Amygdala (tissue), 56 donors: ENCODE results near the gene C5.
"Not testable (repeated sequence)": the region's sequence is repeated elsewhere in the genome, so short reads cannot be mapped to it uniquely, and the experiment has no call there.

ENCODE experiments used
- DNase-seq, 56 donors: peaks; one replicate each; lab custom pipeline; 2025; lab: John Stamatoyannopoulos, UW

Gene C5

DNA sequence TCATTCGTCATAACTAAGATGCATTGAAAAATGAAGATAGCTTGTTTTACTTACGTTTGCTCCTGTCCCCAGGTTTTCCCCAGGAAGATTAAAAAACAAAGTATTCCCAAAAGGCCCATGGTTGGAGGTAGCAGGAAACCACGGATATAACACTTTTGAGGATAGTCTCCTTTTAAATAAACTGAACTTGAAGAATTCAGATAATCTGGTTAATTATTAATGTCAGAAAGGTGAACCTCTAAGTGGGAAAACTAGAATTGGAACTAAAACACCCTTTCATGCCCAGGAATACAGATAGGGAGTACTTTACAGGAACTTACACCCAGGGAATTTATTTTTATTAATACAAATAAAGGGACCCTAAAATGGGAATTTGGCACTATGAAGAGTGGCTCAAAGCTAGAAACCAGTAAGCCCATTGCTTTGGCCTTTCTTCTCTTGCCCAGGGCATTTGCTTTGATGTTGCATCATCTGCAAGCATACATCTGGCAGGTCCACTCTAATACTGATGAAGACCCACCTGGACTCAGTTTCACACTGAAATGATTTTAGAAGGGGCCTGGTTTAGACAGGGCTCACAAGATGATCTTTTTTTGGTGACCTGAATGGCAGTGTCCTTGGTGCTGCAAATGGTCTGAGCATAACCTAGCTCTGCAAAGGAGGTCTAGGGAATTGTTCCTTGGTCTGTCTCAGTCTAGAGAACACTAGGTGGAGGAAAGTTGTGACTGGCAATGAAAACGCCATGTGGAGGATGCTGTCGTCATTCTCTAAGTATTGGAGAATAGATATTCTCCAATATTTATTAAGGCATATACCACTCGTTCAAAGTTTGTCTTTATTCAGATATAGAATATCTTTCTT lies at the start of gene C5:
Gene C5, minus strand, starts transcription at position 148 of the 861 bp plus-strand sequence. Its CDS starts 29 bp downstream, at position 119.
- DNase-seq: no peak

DNA sequence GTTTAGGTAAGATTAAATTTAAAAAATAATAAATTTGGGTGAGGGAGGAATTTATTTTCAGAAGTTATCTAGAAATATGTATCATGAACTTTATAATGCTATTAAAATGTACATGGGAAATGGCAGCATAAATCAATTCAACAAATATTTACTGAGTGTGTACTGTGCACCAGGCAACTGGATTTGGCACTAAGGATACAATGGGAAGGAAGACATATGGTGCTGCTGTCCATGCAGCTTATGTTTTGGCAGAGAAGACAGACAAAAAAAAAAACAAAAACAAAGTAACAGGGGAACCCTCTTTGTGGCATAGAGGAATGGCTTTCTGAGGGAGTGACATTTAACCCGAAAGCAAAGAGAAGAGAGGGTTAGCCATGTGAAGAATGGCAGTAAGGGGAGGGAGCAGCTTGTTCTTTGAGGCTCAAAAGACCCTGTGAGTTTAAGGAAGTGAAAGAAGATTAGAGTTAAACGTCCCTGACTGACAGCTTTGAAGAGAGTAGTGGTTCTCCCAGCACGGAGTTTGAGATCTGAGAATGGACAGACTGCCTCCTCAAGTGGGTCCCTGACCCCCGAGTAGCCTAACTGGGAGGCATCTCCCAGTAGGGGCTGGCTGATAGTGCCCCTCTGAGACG lies 48.6 kb upstream of the C5 start:
- no peak for DNase-seq

DNA sequence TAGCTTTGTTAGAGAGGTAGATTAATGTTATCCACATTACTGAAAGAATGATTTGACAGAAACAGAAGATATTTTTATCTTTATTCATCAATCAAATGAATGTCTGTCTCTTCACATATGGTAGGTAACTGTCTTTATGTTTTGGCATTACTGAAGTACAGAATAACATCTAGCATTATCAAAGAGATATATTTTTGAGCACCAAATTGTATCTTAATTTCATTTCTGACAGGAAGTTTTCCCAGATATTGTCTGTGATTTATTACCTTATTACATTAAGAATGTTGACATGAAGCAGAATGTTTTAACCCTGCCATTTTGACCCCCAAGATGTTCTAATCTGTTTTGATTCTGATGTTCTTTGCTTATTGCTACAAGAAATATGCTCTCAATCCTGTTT lies 45.0 kb upstream of the C5 start:
- DNase-seq: no peak

DNA sequence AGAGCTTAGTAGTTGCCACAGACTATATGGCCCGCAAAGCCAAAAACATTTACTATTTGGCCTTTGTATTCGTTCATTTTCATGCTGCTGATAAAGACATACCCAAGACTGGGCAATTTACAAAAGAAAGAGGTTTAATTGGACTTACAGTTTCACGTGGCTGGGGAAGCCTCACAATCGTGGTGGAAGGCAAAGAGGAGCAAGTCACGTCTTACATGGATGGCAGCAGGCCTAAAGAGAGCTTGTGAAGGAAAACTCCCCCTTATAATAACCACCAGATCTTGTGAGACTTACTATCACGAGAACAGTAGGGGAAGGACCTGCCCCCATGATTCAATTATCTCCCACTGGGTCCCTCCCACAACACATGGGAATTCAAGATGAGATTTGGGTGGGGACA lies 40.7 kb upstream of the C5 start:
- not testable (repeated sequence) for DNase-seq

DNA sequence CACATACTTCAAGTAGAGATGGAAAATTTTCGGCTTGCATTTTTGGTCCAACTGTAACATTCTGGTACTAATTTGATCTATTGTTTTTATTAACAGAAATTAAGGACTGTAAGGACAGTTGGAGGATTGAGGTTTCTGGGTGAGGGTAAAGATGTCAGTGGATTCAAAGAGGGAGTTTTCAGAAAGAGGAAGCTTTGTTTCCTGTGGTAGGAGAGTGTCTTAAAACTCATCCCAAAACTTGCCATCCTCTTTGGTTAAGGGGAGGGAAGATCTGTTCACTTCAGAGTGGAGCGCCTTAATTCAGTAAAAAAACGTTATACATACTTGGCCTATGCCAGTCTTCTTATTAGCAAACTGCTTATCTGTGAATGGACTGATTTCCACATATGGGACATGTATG lies 38.5 kb upstream of the C5 start:
- DNase-seq: no peak

DNA sequence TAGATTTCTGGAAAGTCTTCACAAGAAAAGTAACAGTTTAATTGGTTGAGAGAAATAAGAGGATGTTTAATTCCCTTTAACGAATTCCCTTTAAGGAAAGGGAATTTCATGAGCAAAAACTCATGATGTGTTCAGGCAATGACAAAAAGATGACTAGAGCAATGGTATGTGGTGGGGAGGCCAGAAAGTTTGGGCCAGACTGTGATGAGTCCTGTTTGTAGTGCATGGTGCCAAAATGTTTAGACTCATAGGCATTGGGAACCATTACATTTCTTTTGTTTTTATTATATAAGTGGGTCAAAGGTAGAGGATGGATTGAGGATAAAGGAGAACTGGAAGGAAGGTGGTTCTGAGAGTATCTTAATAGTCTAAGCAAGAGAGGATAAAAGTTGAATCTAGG lies 35.6 kb upstream of the C5 start:
- DNase-seq: no peak

DNA sequence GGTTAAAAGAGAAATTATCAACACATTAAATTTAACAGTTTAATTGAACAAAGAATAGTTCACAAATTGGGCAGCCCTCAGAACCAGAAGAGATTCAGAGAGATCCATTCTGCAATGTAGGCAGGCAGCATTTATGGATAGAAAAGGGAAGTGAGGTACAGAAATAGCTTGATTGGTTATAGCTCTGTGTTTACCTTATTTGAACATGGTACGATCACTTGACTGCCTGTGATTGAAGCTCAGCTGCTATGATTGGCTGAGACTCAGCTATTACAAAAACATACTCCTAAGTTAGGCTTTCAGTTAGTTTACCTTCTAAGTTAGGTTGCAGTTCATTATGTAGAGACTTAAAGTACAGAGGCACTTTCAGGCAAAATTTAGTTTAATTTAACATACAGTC lies 32.0 kb upstream of the C5 start:
- no peak for DNase-seq

DNA sequence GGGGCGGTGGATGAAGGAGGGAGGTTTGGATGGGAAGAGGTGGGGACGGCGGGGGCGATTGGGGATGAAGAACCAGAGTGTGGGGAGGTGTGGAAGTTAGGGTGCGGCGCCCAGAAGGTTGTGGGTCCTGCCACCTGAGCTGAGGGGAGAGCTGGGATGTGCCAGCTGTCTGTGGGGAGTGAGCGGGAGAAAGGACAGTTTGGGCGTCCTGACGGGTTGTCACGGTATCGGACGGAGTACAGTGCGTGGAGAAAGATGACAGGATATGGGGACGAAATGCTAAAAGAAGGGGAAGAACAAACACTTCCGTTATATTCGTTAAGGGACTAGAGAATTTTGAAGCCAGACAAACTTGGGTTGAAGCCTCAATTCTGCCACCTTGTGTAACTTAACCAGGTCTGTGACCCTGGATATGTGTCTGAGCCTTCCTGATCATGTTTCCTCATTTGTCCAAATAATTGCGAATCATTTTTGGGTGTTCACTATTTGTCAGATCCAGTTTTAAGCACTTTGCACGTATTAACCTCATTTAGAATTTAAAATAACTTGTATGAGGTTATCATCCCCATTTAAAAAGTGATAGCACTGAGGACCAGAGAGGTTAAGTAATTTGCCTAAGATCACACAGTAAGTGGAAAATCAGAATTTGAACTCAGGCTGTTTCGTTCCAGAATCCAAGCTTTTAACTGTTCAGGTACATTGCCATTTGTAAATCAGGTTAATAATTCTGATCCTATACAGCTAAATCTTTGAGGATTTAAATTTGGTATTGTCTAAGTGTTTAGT lies 25.4 kb upstream of the C5 start:
- no peak for DNase-seq

DNA sequence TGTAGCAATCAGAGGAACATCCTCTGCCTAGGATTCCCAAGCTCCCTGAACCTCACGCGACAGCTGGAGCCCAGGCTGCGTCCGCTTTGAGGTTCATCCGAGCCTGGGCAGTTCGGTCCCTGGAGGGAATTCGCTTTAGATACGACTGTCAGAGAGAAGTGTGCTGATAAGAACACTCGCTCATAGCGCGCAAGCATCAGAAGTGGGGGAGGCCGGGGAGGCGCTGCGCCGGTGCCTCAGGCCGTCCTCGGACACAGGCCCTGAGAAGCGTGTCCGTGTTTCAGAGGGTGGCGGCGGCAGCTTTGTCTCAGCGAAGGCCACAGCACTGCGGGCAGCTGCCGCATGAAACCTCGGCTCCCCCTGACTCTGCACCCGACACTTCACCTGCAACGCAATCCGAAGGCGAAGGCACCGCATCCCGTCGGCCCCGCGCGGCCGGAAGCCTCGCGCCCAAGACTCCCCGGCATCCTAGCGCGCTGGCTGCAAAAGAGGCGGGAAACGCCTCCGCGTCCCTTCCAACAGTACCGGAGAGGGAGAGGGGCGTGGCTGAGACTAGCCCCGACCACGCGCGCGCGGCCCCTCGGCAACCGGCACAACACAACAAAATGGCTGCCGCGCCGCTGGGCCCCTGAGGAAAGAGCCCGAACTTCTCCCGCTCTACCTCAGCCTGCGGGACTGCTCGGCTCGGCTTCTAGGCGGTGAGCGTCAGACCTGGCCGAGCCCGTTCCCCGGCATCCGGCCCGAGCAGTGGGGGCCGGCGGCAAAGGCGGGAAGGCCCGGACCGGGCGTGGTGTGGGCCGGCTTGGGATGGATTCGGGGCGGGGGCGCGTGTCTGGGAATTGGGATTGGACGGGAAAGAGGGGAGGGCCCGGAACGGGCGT lies 24.5 kb upstream of the C5 start, which contains the start of gene CNTRL:
Gene CNTRL, plus strand, starts transcription at position 586 of the 881 bp plus-strand sequence. CDS start 13,372 bp downstream, outside the sequence.
- DNase-seq: peak in 55 of 56 donors; percentile 28 to 91 (median 81)

DNA sequence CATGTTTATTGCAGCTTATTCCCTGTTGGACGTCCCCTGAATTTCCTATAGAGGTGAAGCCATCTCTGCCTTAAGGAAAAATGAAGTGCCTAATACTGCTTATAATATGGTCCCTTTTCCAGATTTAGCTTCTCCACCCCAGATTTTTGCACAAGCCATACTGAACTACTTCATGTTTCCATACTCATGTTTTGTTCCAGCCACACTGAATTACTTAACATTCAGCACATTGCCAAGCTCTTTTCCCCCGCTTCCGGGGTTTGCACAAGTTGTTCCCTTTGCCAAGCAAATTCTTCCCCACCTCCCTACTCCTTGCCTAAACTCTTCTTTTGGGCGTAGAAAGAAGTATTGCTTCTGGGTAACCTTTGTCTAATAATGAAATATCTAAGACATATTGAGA lies 23.0 kb upstream of the C5 start:
- DNase-seq: peak in 6 of 56 donors; percentile 0 to 3 (median 1)

DNA sequence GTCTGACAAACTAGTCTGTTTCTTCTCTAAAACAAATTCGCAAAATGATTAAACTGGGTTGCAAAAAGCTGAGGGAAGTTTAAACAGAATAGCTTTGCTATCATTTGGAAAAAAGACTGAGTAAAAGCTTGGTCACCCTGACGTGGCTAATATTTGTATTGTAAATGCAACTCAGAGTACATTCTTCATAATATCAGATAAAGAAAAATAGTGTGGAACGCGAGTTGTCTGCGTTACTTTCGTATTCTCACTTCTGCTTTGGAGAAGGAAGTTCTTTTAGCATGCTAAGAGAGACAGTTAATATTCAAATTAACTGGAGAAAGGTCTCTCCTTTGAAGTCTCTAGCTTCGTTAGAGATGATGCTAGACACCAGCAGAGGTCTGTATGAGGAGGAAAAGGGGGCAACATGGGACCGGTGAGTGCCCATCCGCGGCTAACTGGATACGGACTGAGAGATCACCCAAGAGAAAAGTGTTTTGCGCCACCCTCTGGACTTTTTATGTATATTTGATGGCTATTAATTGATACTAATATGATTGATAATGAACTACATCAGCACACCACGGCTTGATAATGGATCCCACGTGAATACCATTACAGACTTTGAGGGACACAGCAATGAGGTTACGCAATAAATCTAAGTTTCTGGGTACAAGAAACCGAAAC lies 21.8 kb upstream of the C5 start:
- peak in 2 of 56 donors; percentile 20 for DNase-seq

DNA sequence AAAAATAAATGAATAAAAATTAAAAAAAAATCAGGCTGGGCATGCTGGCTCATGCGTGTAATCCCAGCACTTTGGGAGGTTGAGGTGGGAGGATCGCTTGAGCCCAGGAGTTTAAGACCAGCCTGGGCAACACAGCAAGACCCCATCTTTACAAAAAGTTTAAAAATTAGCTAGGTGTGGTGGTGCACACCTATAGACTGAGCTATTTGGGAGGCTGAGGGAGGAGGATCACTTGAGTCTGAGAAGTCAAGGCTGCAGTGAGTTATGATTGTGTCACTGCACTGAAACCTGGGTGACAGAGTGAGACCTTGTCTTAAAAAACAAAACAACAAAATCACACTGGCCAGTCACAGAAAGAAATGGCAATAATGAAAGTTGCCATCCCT lies 21.3 kb upstream of the C5 start:
- no peak for DNase-seq

DNA sequence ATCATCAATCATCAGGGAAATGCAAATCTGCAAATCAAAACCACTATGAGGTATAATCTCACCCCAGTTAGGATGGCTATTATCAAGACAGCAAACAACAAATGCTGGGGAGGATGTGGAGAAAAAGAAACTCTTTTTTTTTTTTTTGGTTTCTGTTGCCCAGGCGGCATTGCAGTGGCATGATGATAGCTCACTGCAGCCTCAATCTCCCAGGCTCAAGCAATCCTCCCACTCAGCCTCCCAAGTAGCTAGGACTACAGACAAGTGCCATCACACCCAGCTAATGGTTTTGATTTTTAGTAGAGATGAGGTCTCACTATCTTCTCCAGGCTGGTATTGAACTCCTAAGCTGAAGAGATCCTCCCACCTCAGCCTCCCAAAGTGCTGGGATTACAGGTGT lies 19.3 kb upstream of the C5 start:
- no peak for DNase-seq

DNA sequence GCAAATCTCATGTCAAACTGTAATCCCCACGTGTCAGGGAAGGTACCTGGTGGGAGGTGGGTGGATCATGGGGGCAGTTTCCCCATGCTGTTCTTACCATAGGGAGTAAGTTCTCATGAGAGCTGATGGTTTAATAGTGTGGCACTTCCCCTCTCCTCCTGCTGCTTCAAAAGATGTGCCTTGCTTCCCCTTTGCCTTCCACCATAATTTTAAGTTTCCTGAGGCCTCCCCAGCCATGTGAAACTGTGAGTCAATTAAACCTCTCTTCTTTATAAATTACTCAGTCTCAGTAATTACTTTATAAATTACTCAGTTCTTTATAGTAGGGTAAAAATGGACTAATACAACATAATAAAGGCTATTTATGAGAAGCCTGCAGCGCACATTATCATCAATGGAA lies 17.6 kb upstream of the C5 start:
- DNase-seq: no peak

DNA sequence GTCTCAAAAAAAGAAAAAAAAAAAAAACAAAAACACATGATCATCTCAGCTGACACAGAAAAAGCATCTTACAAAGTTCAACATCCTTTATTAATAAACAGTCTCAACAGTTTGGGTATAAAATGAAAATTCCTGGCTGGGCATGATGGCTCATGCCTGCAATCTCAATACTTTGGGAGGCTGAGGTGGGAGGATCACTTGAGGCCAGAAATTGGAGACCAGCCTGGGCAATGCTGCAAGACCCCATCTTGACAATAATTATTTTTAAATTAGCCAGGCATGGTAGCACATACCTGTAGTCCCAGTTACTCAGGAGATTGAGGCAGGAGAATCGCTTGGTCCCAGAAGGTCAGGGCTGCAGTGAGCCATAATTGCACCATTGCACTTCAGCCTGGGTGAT lies 16.8 kb upstream of the C5 start:
- no peak for DNase-seq

DNA sequence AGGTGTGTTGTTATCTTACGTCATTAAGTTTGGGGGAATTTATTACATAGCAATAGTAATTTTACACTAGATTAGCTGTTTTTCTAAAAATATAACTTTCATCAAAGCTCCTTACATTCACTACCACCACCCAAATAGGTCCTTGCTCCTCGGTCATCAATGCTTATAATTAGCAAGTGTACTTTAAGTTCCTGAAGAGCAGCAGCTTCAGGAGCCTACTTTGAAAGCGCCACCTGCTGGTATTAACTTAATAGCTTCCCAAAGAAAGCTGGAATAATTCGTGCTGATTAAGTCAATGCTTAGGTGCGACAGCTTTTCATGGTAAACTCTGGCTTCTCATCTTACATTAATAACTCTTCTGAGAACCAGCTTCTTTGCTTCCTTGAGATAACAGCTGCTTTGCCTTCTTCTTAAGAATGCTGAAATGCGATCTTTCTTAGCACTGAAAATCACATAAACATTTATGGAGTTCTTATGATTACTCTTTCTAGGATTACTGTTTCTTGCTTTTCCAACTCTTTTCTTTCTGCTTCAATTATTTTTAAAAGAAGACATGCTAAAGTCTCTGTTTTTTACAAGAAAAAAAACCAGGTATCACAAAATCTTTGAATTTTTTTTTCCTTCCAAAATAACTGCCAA lies 10.0 kb upstream of the C5 start:
- DNase-seq: peak in 11 of 56 donors; percentile 0 to 40 (median 3)

DNA sequence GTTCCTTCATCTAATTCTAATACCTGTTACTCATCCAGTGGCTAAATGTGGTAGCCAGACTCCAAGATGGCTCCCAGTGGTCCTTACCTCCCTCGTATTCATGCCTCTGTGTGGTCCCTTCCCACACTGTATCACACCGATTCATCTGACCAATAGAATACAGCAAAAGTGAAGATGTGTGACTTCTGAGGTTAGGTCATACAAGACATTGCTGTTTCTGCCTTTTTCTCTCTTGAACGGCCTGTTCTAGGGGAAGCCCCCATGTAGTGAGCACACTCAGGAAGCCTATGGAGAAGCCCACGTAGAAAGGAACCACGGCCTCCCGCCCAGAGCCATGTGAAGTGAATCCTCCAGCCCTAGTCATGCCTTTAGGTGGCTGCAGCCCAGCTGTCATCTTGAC lies 9.4 kb upstream of the C5 start:
- DNase-seq: no peak

DNA sequence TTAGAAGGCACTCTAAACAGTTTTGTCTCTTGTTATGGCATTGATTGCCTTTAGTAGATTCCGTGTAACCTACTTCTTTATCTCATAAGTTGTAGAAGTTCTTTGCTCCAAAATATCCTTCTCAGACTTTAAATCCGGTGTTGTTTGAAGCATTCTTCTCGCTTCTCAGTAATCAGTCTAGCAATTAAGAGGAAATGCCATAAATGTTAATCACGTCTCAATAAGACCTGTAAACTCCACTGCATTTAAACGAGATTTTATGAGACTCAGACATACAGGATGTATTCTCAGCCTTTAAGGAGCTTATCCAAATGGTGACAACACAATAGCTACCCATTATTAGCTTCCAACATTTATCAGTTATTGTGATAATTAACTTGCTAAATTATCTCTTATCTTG lies 7.7 kb upstream of the C5 start:
- no peak for DNase-seq

DNA sequence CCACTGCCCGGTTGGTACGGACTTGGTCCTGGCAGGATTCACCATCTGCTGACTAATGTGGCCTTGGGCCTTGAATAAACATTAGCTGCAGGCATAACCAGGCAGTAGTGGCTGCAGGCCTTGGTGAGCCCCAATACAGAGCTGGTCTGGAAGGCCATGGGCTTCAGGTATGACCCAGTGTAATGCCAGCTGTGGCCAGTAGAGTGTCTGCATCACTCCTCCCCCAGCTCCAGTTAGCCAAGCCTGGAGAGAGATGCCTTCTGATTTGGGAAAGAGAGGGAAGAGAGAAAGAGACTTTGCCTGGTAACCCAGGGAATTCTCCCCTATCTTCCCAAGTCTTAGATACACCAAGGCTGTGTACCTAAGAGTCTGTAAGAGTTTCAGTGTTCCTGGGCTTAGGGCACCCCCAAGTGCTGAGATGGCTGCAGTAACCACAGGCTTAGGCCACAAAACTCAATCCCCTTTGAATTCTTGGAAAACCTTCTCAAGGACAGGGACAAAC lies 5.6 kb upstream of the C5 start:
- DNase-seq: no peak
